NOMO-1 (cell line): ENCODE data around the gene DVL1.

ENCODE experiments used
- DNase-seq, 2 experiments: peaks; one replicate each; lab custom pipeline; 2025; ENCODE audit not compliant: unreplicated experiment in 2 of 2; lab: John Stamatoyannopoulos, UW

Gene DVL1

GRCh38 chr1:1356796-1357401 is 7.7 kb upstream of the DVL1 start:
- no peak for DNase-seq

- no peak for DNase-seq
These were observed 7.1 kb upstream of the DVL1 start for GRCh38 chr1:1356166-1356795.

- DNase-seq: peak; percentile 34 to 48
These were observed 6.2 kb upstream of the DVL1 start for GRCh38 chr1:1355416-1355815.

GRCh38 chr1:1354271-1355247 is 5.3 kb upstream of the DVL1 start:
- no peak for DNase-seq

- no peak for DNase-seq
These were observed 4.4 kb upstream of the DVL1 start for GRCh38 chr1:1353389-1354151.

GRCh38 chr1:1352786-1353388 is 3.7 kb upstream of the DVL1 start:
- no peak for DNase-seq

GRCh38 chr1:1351511-1352427 is 2.6 kb upstream of the DVL1 start:
- no peak for DNase-seq

GRCh38 chr1:1348420-1349255 is 580 bp downstream of the DVL1 start:
- no peak for DNase-seq

GRCh38 chr1:1347663-1348419 is 1.4 kb downstream of the DVL1 start:
- no peak for DNase-seq

- DNase-seq: no peak
These were observed 2.1 kb downstream of the DVL1 start for GRCh38 chr1:1347026-1347595.

GRCh38 chr1:1346501-1346890 is 2.7 kb downstream of the DVL1 start:
- DNase-seq: no peak

GRCh38 chr1:1345860-1346500 is 3.2 kb downstream of the DVL1 start:
- no peak for DNase-seq

GRCh38 chr1:1345384-1345783 is 3.8 kb downstream of the DVL1 start:
- DNase-seq: no peak

GRCh38 chr1:1344655-1345361 is 4.4 kb downstream of the DVL1 start:
- no peak for DNase-seq

- DNase-seq: no peak
These were observed 5.3 kb downstream of the DVL1 start for GRCh38 chr1:1343811-1344421.

- no peak for DNase-seq
These were observed 6.6 kb downstream of the DVL1 start for GRCh38 chr1:1342584-1343115.
